ENCODE results near the gene SLC2A9.
"Not testable (repeated sequence)": the region's sequence is repeated elsewhere in the genome, so short reads cannot be mapped to it uniquely, and the experiment has no call there.

Gene SLC2A9

GRCh38 chr4:9826551-9826950 lies 194.7 kb downstream of the SLC2A9 start:
- no peak for DNase-seq (ENCODE audit: low read depth in 2 of 2)

DNA sequence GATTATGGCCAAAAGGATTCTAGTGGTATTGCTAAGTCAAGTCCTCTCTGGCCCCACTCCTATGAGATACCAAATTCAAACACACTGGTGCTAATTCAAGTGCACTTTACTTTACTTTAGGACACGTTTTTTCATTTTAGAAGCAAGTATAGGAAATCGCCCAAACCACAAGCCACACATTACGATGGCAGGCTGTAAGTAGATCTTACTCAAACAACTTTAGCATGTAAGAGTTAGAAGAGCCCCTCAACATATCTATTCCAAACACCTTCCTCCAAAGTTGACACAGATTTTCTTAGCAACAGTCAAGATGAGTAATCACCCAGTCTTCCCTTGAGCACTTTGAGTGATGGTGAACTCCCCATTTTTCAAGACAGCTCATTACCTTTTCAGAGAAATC lies 196.2 kb downstream of the SLC2A9 start:
- no peak for DNase-seq (ENCODE audit: low read depth in 2 of 2)

GRCh38 chr4:9820343-9820742 lies 201.0 kb downstream of the SLC2A9 start:
- no peak for DNase-seq (ENCODE audit: low read depth in 2 of 2)

GRCh38 chr4:9816285-9816684 lies 205.0 kb downstream of the SLC2A9 start:
- DNase-seq (ENCODE audit: low read depth in 2 of 2) = no peak

DNA sequence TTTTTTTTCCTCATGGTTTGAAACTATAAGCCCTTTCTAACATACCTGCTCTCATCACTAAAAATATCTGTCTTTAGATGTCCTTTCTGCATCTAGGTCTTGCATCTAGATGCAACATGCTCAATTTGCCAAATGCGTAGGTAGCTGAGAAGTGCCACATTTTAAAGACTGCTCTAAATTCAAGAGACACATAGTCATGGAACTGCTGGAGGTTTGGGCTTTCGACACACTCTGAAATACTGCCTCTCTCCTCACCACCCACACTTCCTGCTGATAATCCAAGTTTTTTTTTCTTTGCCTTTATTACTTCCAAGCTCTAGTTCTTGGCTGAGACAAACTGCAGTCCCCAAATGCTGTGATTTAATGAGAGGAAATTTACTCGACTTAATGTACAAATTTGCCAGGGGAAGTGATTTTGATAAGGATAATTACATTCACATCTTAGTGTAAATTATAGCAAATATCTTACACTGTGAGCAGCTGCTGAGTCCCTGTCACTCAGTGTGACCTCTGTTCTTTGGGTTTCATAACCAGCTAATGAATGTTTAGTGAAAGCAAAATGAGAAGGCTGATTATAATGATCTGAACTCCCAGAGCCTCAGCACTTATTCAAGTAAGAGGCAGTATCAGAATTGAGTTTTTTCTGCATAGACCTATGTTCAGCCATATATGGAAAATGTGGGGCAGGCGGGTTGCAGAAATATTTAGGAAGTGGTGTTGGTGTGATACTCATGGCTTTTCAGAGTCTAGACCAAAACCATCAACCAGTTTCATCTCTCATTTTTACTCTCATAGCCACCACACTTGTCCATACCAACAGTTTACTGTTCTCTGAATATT lies 208.6 kb downstream of the SLC2A9 start:
- DNase-seq (ENCODE audit: low read depth in 2 of 2) = no peak

DNA sequence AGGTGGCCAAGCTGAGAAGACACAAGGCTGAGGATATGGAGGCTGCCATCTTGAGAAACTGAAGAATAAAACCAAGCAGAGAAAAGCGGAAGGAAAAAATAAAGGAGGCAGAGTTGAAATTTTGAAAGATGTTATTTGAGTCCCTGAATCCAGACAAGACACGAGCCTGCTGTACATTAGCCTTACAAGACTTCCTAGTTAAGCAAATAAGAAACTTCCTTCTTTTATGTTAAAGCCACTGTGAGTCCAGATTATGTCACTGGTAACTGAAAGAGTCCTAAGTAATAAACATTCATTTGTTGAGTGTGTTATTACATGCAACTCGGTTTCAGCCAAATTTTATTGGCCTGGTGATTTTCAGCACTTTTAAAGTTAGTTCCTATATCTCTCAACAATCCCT lies 209.5 kb downstream of the SLC2A9 start:
- no peak for DNase-seq (ENCODE audit: low read depth in 2 of 2)

GRCh38 chr4:9808077-9808476 lies 213.2 kb downstream of the SLC2A9 start:
- no peak for DNase-seq (ENCODE audit: low read depth in 2 of 2)

DNA sequence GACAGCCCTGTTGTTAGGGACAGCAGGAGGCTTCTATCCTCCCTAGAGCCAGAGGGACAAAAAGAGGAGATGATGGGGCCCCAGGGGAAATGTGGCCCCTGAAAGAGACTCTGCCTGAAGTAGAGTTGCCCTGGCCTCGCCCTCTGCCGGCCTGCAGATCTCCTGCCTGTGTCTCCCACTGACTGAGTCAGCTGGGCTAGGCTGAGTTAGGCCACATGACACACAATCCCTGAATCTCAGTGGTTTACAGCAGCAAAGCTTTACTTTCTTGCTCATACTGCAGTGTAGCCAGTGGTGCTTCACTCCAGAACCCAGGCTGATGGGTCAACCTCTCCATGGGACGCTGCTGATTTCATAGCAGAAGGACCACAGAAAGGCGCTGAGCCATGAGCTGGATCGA lies 216.4 kb downstream of the SLC2A9 start:
- no peak for DNase-seq (ENCODE audit: low read depth in 2 of 2)

DNA sequence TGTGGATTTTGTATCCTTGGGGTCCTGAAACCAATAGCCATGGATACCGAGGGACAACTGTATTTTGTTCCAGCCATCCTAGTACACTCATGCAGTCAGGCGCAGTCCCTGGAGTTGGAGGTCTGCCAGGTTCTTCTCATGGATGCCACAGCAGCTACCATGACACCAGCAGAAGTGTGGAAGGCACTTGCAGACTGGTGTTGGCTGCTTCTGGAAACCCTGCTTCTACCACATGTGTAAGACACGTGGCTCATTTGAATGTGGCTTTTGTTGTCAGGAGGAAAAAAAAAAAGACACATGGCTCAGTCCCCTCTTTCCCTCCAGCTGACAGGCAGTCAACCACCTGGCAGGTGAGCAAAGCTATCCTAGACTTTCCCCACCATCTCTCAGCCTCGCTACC lies 220.4 kb downstream of the SLC2A9 start:
- no peak for DNase-seq (ENCODE audit: low read depth in 2 of 2)

GRCh38 chr4:9796641-9797040 lies 224.7 kb downstream of the SLC2A9 start:
- not testable (repeated sequence) for DNase-seq (ENCODE audit: low read depth in 2 of 2)

GRCh38 chr4:9792381-9792780 lies 228.9 kb downstream of the SLC2A9 start:
- no peak for DNase-seq (ENCODE audit: low read depth in 2 of 2)

DNA sequence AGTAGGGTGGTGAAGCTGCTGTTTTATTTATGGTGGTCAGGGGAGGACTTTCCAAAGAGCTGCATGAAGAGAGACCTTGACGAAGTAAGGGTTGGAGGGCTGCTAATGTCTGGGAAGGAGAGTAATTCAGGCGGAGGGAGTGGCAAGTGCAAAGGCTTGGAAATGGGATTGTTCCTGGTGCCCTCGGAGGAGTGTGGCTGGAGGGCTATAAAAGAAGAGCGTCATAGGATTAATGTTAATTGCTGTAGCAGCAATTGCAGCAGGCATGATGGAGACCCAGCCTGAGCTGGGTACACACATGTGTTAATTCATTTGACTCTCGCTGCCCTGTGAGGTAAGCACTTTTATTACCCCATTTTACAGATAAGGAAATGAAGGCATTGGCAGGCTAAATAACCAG lies 235.4 kb downstream of the SLC2A9 start:
- DNase-seq (ENCODE audit: low read depth in 2 of 2) = not testable (repeated sequence)

DNA sequence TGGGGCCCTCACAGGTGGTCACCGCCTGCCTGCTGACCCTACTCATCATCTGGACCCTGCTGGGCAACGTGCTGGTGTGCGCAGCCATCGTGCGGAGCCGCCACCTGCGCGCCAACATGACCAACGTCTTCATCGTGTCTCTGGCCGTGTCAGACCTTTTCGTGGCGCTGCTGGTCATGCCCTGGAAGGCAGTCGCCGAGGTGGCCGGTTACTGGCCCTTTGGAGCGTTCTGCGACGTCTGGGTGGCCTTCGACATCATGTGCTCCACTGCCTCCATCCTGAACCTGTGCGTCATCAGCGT lies 239.2 kb downstream of the SLC2A9 start:
- no peak for DNase-seq (ENCODE audit: low read depth in 2 of 2)

DNA sequence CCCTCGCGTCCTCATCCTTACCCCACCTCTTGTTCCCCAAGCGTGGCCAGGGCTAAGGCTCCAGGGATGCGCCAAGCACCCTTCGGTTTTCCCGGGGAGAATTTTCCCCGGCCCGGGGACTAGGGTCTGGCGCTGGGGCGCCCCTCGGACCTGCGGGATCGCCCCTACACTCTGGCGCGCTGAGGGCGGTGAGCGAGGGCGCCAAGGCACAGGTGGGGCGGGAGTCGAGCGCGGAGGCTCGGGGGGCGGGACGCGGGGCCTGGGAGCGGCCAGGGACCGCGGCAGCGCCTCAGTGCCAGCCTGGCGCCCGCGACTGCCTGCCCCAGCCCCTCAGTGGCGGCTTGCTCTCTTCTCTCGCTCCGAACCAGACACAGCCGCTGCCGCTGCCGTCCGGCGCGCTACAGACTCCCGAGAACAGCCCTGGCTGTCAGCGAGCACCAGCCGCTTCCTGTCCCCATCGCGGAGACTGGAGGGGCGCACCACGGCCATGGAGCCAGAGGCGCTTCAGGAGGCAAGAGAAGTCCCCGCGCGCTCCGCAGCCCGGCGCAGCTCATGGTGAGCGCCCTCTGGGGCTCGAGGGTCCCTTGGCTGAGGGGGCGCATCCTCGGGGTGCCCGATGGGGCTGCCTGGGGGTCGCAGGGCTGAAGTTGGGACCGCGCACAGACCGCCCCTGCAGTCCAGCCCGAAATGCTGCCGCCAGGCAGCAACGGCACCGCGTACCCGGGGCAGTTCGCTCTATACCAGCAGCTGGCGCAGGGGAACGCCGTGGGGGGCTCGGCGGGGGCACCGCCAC lies 239.8 kb downstream of the SLC2A9 start, which contains the start of gene DRD5:
Gene DRD5, plus strand, starts transcription at position 292 of the 793 bp plus-strand sequence. Its CDS starts 396 bp downstream, at position 688.
- no peak for DNase-seq (ENCODE audit: low read depth in 2 of 2)

Measured in fibroblast of skin of left biceps (primary cell).